SK-N-SH (cell line): ENCODE results near the gene PHAF1.

Experiments
- CTCF ChIP-seq: fragments of 200-600 bp; sonication (generic); IDR thresholded peaks from 2 replicates; pipeline ENCODE4 v1.6.1; 2017; ENCODE audit warnings: antibody characterized with exemption, mild to moderate bottlenecking, moderate library complexity
- FOXM1 ChIP-seq: IDR thresholded peaks from 2 replicates; pipeline ENCODE4 v1.4.0; 2012; ENCODE audit warnings: low read depth, mild to moderate bottlenecking
- JUND ChIP-seq: IDR thresholded peaks from 2 replicates; pipeline ENCODE4 v1.4.0; 2012
- MAX ChIP-seq: IDR thresholded peaks from 2 replicates; pipeline ENCODE4 v1.4.0; 2012; ENCODE audit warnings: low read depth
- RCOR1 ChIP-seq: fragments of 150-350 bp; IDR thresholded peaks from 2 replicates; pipeline ENCODE4 v1.6.1; 2017; ENCODE audit warnings: antibody characterized with exemption, low read length
- TAF1 ChIP-seq: IDR thresholded peaks from 2 replicates; pipeline ENCODE4 v1.6.1; 2012; ENCODE audit warnings: low read depth, mild to moderate bottlenecking, low read length, moderate library complexity, borderline replicate concordance
- USF1 ChIP-seq: IDR thresholded peaks from 2 replicates; pipeline ENCODE4 v1.4.0; 2012; ENCODE audit warnings: low read depth, borderline replicate concordance

GRCh38 chr16:67155295-67156142 lies 45.8 kb downstream of the PHAF1 start:
- TF ChIP-seq FOXM1 (no peak), CTCF (peak; percentile 80), JUND (no peak), USF1 (no peak), TAF1 (no peak), MAX (no peak), RCOR1 (no peak)
